ENCODE measurements around the gene SCNM1.
"Not testable (repeated sequence)": the region's sequence is repeated elsewhere in the genome, so short reads cannot be mapped to it uniquely, and the experiment has no call there.

SCNM1 gene

DNA sequence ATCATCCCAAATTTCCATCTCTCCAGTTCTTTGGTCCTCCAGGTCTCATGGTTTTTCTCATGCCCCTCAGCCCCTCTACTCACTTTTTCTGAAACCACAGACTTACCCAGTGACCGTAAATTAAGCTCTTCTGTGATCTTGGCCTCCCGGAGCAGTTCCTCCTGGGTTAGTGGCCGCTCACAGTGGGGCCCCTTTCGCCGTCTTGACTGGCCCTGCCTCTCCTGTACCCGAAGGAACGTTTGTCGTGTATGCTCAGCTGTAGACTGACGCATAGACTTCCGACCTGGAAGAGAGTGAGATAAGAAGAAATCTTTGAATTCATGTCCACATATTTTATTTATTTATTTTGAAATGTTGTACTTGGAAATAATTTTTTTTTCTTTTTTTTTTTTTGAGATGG is 18.3 kb downstream of the SCNM1 start:
- in situ Hi-C loops (cut with HindIII; ENCODE audit: low pct_ligation_motif_present, low pct_unique_long_range_greater_than_20kb, low sequenced_read_pairs), result no loop called here

DNA sequence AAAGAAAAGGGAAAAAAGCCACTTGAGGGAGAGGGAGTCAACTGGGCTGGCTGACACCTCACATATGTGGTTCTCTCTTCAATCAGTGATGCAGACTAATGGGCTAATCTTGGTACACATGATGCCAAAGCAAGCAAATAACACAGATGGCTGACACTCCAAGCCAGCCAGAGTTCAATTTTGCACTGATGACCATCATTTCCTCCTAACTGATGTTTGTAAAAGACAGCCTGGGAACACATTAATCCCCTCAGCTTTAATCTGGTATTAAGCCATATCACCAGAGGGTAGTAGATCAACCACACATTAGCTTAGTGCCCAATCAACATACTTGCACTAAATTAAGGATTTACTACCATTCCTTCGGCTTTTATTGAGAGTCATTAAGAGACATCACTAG is 21.3 kb downstream of the SCNM1 start:
- in situ Hi-C loops (cut with HindIII; ENCODE audit: low pct_ligation_motif_present, low pct_unique_long_range_greater_than_20kb, low sequenced_read_pairs), result no loop called here
- DNase-seq, result no peak

More for the DNA sequence above, 18.3 kb downstream of the SCNM1 start:
- no peak for DNase-seq

DNA sequence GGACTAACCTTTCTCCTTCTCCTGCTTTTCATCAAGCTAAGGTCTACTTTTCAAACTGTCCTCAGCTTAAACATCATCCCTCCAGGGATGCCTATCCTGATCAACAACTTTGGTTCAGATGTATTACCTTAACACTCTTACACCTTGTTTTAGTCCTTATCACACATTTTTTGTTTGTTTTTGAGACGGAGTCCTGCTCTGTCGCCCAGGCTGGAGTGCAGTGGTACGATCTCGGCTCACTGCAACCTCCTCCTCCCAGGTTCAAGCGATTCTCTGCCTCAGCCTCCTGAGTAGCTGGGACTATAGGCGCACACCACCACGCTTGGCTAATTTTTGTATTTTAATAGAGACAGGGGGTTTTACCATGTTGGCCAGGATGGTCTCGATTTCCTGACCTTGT is 22.7 kb downstream of the SCNM1 start:
- DNase-seq; in situ Hi-C loops (cut with HindIII; ENCODE audit: low pct_ligation_motif_present, low pct_unique_long_range_greater_than_20kb, low sequenced_read_pairs): not testable (repeated sequence)

DNA sequence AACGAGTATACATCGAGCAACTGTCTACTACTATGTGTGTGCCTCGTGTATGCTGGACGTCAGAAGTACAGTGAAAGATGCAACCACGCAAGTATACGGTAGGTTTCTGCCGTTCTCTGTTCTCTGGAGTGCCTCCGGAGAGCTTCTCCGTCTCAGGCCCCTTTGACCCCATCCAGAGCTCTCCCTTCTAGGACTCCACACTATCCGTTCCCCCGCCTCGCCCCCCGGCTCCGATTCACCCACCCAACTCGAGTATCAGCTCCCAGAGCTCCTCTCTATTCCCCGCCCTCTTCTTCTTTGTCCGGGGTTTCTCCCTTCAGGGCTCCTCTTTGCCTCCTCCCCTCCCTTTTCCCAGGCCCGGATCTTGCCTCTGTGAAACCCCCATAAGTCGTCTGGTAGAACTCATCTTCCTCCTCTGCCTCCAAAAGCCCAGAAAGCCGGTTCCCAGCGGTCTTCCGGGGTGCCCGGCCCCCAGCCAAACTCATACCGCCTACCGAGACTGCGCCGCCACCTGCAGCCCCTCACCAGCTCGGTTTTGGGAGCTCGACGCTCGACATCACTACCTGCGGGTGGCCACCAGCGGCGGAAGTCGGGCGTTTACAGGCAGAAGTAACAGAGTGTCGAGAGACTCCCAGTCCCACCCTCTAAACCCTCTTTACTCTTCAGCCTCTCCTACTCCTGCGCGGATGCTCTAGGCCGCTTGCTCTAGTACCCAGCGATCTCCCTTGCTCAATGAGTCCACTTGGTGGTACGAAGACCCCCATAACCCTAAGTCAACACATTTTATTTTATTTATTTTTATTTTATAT is 23.9 kb downstream of the SCNM1 start, which contains the start of gene VPS72:
TSS of gene VPS72 (minus strand) at position 561 of the 809 bp plus-strand sequence. CDS start at position 485, 76 bp downstream.
- in situ Hi-C loops (cut with HindIII; ENCODE audit: low pct_ligation_motif_present, low pct_unique_long_range_greater_than_20kb, low sequenced_read_pairs), result no loop called here
- peak; percentile 95 for DNase-seq

DNA sequence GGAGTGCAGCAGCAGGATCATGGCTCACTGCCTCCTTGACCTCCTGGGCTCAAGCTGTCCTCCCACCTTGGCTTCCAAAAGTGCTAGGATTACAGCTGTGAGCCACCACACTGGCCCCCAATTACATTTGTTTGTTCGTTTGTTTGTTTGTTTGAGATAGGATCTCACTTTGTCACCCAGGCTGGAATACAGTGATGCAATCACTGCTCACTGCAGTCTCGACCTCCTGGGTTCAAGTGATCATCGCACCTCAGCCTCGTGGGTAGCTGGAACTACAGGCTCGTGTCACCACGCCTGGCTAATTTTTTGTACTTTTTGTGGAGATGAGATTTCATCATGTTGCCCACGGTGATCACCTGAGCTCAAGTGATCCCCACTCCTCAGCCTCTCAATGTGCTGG is 26.1 kb downstream of the SCNM1 start:
- DNase-seq, result no peak
- in situ Hi-C loops (cut with HindIII; ENCODE audit: low pct_ligation_motif_present, low pct_unique_long_range_greater_than_20kb, low sequenced_read_pairs), result no loop called here

DNA sequence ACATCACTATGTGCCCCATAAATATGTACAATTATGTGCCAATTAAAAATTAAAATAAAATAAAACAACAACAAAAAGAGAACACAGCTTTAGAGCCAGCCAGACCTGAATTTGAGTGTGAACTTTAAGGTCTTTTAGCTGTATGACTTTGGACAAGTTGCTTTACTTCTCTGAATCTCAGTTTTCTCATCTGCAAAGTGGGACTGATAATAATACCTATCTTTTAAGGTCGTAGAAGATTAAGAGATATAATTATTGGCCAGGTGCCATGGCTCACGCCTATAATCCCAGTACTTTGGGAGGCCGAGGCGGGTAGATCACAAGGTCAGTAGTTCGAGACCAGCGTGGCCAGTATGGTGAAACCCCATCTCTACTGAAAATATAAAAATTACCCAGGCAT is 27.4 kb downstream of the SCNM1 start:
- no peak for DNase-seq
- in situ Hi-C loops (cut with HindIII; ENCODE audit: low pct_ligation_motif_present, low pct_unique_long_range_greater_than_20kb, low sequenced_read_pairs), result no loop called here

DNA sequence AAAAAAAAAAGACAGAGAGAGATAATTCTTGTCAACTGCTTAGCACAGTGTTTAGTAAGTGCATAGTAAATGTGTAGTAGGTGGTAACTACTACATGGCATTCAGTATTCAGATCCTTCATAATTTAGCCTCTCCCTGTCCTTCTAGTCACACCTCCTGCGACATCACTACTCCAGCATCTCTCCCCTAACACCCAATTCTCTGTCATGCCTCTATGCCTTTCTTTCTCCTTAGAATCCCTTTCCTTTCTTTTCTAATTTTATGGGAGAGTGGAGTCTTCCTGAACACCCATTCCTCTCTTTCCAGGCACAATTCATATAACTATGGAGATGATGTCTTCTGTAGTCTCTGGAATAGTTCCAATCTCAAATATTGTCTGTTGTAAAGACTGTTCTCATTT is 27.9 kb downstream of the SCNM1 start:
- peak; percentile 12 for DNase-seq
- in situ Hi-C loops (cut with HindIII; ENCODE audit: low pct_ligation_motif_present, low pct_unique_long_range_greater_than_20kb, low sequenced_read_pairs), result no loop called here

DNA sequence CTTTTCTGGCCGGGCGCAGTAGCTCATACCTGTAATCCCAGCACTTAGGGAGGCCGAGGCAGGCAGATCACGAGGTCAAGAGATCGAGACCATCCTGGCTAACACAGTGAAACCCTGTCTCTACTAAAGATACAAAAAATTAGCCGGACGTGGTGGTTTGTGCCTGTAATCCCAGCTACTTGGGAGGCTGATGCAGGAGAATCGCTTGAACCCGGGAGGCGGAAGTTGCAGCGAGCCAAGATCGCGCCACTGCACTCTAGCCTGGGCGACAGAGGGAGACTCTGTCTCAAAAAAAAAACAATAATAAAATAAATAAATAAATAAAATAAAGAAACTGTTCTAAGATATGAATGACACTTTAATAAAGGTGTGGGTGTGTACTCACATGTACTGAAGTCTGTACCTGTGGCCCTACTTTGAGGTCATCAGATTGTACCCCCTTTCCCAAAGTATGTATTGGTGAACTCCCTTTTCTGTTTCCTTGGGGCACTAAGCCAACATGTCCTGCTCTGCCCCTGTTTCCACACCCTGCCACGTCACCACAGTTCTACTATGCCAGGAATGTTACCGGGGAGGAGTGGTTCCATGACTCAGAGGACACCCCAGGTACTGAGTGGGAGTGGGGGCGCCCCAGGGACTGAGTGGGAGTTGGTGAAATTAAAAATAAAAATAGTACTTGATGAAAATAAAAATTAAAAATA is 29.1 kb downstream of the SCNM1 start:
- in situ Hi-C loops (cut with HindIII; ENCODE audit: low pct_ligation_motif_present, low pct_unique_long_range_greater_than_20kb, low sequenced_read_pairs), result not testable (repeated sequence)
- peak; percentile 98 for DNase-seq

DNA sequence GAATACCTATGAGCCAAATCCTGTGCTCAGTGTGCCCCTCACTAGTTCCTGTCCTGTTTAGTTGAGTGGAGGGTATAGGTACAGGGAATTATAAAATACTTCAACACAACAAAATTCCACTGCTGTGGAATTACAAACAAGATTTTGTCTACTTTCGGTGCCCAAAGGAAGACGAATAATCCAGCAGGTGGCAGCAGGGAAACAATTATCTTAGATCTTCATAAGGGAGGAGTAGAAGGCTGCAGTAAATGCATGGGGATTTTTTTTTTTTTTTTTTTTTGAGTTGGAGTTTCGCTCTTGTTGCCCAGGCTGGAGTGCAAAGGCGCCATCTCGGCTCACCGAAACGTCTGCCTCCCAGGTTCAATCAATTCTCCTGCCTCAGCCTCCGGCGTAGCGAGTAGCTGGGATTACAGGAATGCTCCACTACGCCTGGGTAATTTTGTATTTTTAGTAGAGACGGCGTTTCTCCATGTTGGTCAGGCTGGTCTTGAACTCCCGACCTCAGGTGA is 30.4 kb downstream of the SCNM1 start:
- peak; percentile 96 for DNase-seq
- in situ Hi-C loops (cut with HindIII; ENCODE audit: low pct_ligation_motif_present, low pct_unique_long_range_greater_than_20kb, low sequenced_read_pairs), result no loop called here

DNA sequence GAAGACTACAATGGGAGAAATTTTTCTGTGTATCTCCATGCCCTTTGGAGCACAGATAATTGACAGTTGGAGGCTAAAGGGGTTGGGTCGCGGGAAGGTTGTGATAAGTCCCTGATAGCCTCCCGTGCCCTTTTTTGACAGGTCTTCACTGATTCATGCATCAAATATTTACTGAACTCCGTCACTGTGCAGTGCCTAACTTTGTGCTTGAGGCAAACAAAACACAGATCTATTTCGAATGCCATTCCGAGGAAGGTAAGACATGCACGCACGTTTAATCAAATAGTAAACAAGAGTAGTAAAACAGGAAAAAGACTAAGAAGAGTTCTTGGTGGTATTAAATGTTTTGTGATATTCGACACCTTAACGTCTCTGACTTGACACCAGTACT is 31.9 kb downstream of the SCNM1 start:
- in situ Hi-C loops (cut with HindIII; ENCODE audit: low pct_ligation_motif_present, low pct_unique_long_range_greater_than_20kb, low sequenced_read_pairs), result no loop called here
- DNase-seq, result no peak

DNA sequence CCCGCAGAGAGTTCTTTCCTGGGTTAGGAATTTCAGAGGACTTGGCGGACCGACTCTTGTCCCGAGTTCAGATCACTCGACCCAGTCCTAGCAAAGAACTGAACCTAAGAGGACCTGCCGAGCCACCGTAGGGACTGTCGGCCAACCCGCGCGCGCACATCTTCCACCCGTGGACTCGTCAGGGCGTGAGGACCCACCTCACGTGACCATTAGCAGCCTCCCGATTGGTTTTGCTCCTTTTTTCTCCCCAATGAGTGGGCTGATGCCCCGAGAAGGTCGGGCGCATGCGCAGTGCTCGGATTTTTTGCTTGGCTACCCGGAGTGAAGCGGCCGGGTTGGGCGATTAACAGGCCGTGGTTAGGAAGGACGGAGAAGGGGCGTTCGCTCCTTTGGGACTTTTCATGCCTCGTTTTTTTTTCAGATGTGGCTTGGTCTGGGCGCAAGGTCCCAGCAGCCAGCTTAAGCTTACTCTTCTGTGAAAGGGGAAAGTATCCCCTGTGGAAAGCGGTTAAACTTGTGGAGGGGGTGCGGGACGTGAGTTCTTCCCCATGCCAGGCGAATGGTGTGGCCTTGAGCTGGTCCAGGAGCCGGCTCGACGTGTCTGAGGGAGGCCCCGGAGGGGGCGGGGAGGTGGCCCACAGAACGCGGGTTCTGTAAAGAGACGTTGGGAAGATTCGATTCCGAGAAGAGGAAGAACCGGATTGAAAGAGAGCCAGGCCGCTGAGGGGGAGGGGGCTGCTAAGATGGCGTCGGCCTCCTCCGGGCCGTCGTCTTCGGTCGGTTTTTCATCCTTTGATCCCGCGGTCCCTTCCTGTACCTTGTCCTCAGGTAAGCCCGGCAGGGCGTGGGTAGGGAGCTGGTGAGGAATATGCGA is 32.5 kb downstream of the SCNM1 start, which contains the start of gene PIP5K1A:
TSS of gene PIP5K1A (plus strand) at position 299 of the 874 bp plus-strand sequence. CDS start at position 744, 445 bp downstream.
- in situ Hi-C loops (cut with HindIII; ENCODE audit: low pct_ligation_motif_present, low pct_unique_long_range_greater_than_20kb, low sequenced_read_pairs), result no loop called here
- DNase-seq, result peak; percentile 99

DNA sequence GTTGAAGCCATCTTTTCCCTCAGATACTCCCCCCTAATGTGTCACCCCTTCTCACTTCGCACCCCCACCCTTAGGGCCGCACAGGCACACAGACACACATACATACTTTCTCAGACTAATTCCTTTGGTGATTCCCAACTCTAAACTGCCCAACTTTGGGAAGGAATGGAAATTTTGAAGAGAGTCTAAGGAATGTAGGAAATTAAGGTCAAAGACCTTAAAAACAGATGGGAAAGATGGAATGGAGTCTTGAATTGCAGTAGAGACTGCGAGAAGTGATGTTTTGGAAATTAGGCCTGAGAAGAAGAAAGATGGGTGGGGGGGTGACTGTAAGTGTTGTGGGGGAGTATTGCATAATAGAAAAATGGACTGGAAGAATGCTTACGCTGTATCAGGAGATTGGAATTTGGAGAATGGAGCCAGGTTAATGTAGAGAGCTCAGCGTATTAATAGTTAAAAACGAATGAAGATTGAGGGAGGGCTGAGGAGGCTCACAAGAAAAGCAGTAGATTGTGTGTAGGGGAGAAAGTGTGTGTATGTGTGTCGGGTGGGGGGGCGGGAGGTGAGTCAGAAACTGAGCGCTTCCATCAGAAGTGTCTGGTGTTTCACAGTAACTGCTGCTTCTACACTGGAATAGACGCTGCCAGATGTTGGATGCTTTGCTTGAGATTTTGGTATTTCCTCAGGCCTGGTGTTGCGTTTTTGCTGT is 34.1 kb downstream of the SCNM1 start:
- DNase-seq, result peak; percentile 95
- in situ Hi-C loops (cut with HindIII; ENCODE audit: low pct_ligation_motif_present, low pct_unique_long_range_greater_than_20kb, low sequenced_read_pairs), result no loop called here

DNA sequence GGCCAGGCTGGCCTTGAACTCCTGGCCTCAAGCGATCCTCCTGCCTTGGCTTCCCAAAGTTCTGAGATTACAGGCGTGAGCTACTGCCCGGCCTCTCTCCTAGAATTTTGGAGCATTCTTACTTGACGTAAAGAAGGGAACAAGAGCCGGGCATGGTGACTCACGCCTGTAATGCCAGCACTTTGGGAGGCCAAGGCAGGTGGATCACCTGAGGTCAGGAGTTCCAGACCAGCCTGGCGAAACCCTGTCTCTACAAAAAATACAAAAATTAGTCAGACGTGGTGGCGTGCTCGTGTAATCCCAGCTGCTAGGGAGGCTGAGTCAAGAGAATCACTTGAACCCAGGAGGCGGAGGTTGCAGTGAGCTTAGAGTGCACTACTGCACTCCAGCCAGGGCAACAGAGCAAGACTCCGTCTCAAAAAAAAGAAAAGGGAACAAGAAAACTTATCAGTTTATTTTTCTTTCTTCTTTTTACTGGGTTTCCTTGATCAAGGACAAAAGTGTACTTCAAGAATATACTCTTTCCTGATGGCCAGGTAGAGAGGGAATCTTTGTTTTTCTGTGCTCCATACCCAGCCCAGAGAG is 39.5 kb downstream of the SCNM1 start:
- DNase-seq; in situ Hi-C loops (cut with HindIII; ENCODE audit: low pct_ligation_motif_present, low pct_unique_long_range_greater_than_20kb, low sequenced_read_pairs): not testable (repeated sequence)

DNA sequence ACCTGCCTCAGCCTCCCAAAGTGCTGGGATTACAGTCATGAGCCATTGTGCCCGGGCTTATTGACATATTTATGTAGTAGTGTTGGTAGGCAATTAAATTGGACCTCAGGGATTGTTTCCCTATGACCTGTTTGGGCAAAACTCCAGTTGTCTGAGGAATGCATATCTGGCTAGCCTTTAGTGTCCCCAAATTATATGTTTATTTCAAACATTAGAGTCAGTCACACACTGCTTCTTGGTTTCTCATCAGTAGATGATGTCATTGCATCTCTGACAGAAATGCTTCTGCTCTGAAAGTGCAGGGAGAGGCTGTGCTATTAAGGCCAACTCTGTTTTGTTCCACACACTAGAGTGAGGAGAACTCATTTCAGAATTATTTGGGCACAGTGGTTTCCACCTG is 44.9 kb downstream of the SCNM1 start:
- in situ Hi-C loops (cut with HindIII; ENCODE audit: low pct_ligation_motif_present, low pct_unique_long_range_greater_than_20kb, low sequenced_read_pairs), result no loop called here
- no peak for DNase-seq

DNA sequence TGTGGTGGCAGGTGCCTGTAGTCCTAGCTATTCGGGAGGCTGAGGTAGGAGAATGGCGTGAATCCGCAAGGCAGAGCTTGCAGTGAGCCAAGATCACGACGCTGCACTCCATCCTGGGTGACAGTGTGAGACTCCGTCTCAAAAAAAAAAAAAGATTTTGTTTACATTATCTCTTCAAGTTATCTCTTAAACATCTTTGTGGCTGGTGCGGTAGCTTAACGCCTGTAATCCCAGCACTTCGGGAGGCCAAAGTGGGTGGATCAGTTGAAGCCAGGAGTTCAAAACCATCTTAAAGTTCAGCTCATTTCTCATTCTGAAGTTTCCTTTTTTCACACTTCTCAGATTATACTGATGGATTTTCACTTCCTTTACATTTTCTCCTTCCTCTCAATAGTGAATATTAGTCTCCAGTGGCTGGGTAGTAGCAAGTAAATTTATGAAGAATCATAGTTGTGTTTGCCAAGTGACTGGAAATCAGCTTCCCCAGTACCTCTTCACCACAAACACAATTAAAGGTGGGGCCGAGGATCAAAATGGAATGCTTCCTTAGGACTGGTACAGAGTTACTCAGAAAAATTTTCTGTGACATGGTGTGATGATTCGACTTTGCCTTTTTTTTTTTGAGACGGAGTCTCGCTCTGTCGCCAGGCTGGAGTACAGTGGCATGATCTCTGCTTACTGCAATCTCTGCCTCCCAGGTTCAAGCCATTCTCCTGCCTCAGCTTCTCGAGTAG is 46.2 kb downstream of the SCNM1 start:
- no peak for DNase-seq
- in situ Hi-C loops (cut with HindIII; ENCODE audit: low pct_ligation_motif_present, low pct_unique_long_range_greater_than_20kb, low sequenced_read_pairs), result no loop called here

DNA sequence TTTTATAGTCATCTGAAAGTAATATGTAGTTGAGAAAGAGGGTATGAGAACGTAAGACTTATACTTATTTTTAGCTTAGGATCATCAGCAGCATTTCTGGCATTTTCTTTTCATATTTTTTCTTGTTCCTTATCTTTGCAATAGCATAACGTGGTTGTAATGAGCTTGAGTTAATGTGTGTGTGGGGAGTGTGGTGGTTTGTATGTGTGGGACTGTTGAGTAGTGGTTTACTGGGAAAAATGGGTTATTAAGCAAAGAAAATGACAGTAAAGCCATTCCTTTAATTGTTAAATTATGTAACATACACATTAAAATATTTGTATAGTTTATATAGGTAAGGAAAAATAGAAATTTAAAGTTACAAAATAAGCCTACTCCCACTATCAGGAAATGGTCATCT is 47.6 kb downstream of the SCNM1 start:
- DNase-seq, result no peak
- in situ Hi-C loops (cut with HindIII; ENCODE audit: low pct_ligation_motif_present, low pct_unique_long_range_greater_than_20kb, low sequenced_read_pairs), result no loop called here

Measured in ACHN (cell line).